WI38 (cell line): Measurements from ENCODE around the gene SLC9B2.

Source experiments
- H3K4me3 ChIP-seq: 2 replicates; pipeline ENCODE4 v1.5.1; 2011; ENCODE audit warnings: low read depth, mild to moderate bottlenecking, control low read depth, low read length
- TF ChIP-seq, protein P1 (sequence below): IDR thresholded peaks from 2 replicates; pipeline ENCODE4 v1.5.1; 2012; ENCODE audit warnings: low read depth, mild to moderate bottlenecking, control low read depth, low read length

The SLC9B2 gene

DNA sequence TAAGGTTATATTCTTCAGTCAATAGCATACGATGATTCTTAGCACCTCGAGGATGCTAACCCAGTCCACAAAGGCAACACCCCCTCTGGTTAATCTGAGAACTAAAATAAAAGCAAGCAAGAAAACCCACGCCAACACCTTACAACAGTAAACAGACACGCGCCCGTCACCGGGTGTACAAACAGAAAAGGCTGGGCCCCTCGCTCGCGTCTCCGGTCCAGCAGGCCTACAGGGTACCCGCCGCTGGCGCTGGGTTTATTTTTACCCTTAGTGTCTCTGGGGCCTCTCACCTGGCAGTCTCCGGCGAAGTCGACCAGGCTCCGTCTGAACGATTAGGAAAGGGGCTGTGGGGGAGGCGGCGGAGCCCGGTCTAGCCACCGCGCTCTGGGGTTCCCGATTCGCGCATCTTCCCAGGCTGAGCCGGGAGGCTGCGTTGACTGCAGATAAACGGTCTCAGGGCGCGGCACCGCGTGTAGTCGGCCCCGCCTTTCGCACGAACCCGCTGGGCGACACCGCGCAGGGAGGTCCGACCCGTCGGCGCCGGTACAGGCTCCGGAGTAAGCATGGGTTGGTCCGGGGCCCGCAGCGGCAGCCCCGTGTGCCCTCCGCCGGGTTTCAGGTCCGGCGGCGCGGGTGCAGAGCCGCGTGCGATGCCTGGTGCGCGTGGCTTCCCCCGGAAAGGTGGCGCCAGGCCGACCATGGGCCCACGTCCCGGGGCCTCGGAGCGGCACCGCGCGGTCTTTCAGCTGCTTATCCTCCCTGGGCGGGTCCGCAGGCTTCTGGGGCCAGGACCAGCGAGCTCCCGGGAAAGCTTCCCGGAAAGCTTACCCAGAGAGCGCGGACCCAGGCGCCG is 441 bp downstream of the SLC9B2 start:
- TF ChIP-seq, protein P1, sequence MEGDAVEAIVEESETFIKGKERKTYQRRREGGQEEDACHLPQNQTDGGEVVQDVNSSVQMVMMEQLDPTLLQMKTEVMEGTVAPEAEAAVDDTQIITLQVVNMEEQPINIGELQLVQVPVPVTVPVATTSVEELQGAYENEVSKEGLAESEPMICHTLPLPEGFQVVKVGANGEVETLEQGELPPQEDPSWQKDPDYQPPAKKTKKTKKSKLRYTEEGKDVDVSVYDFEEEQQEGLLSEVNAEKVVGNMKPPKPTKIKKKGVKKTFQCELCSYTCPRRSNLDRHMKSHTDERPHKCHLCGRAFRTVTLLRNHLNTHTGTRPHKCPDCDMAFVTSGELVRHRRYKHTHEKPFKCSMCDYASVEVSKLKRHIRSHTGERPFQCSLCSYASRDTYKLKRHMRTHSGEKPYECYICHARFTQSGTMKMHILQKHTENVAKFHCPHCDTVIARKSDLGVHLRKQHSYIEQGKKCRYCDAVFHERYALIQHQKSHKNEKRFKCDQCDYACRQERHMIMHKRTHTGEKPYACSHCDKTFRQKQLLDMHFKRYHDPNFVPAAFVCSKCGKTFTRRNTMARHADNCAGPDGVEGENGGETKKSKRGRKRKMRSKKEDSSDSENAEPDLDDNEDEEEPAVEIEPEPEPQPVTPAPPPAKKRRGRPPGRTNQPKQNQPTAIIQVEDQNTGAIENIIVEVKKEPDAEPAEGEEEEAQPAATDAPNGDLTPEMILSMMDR: no peak
- peak overlapping the region; percentile 78 for H3K4me3 ChIP-seq

- peak overlapping the region; percentile 78 for H3K4me3 ChIP-seq
Measured at GRCh38 chr4:103075435-103075893, 1.1 kb downstream of the SLC9B2 start.

DNA sequence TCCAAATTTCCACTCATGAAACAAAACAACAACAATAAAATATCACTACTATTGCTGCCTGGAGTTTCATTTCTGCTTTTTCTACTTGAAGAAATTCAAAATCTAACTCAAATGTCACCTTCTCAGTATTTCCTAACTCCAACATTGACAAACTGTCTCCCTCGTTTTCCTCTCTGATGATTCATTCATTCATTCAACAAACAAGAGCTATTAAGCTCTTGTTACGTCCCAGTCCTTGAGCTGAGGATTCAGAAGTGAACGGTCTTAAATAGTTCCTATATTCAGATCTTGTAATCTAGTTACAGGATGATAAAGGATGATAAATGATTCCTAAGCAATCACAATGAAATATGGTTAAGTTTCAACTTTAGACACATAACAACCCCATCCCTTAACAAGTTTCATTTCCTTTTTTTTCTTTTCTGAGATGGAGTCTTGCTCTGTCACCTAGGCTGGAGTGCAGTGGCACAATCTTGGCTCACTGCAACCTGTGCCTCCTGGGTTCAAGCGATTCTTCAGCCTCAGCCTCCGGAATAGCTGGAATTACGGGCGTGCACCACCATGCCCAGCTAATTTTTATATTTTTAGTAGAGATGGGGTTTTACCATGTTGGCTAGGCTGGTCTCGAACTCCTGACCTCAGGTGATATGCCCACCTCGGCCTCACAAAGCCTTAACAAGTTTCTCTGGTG is 1.7 kb downstream of the SLC9B2 start:
- H3K4me3 ChIP-seq: peak overlapping the region; percentile 78

More at GRCh38 chr4:103075435-103075893, 1.1 kb downstream of the SLC9B2 start:
- TF ChIP-seq, protein P1: no peak

GRCh38 chr4:103073792-103074438 is 2.6 kb downstream of the SLC9B2 start:
- TF ChIP-seq, protein P1: no peak
- H3K4me3 ChIP-seq: no peak overlapping the region

More for the DNA sequence above, 1.7 kb downstream of the SLC9B2 start:
- TF ChIP-seq, protein P1: no peak

DNA sequence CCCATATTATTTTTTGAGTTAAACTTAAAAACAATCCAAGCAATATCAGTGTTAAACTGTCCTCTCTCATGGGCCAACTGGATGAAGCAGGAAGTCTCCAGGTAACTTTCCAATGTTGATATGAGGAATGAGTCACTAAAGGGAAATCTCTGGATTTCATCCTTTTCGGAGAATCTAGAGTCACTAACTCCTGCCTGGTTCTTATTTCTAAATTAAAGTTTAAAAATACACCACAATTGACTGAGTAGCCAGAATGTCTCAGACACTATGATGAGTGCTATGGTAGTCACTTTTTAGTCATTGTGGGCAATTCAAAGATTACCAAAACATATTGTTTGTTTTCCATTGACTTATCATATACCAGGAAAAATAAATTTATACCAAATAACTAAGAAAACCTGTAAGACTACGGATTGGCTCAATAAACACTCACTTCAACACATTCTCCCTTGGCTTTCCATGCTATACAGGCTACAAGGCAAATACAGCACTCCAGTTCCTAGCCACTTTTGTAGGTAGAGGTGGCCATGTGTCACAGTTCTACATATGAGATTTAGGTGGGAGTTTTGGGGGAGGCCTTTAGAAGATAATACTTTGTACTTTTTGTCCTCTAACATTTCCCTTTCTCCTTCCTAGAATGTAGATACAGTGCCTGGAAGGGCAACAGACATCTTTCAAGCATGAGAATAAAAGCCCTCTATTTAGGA is 8.6 kb downstream of the SLC9B2 start:
- TF ChIP-seq, protein P1: no peak

DNA sequence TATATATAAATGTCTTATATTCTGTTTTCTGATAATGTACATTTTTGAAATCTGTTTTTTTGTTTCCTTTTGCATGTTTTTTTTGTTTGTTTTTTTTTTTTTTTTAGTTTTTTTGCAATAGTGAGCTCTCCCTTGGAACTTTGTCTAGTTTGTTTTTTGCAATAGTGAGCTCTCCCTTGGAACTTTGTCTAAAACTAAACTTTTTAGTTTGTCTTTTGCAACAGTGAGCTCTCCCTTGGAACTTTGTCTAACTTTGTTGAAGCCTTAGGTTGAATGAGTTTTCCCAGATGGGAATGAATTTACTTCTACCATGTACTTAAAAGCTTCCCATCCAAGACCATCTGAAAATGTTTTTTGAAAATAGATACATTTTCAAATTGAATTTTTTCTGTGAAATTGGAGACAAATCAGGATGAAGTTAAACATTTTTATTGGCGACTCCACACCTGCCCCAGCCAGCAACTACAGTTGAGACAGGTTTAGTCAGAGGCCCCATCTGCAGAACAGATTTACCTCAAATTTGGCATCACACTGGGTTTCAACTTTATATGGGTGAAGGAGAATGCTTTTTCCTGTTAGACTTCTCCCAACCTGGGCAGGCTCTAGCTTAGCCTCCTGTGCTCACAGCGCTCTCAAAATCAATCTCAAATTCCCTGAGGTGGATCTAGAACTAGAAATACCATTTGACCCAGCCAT is 16.0 kb downstream of the SLC9B2 start:
- TF ChIP-seq, protein P1: no peak
- H3K4me3 ChIP-seq: no peak overlapping the region

More for the DNA sequence above, 8.6 kb downstream of the SLC9B2 start:
- H3K4me3 ChIP-seq: no peak overlapping the region
